DMS153 (cell line): ENCODE results near the gene NR2F1-AS1.

Experiments
- DNase-seq: peaks from one replicate; lab custom pipeline; 2025; lab: John Stamatoyannopoulos, UW

The NR2F1-AS1 gene

GRCh38 chr5:93384026-93384425 is 197.0 kb downstream of the NR2F1-AS1 start:
- no peak for DNase-seq

- no peak for DNase-seq
Measured at GRCh38 chr5:93382188-93382825, 198.7 kb downstream of the NR2F1-AS1 start.

- DNase-seq, result no peak
Measured at GRCh38 chr5:93381057-93381456, 200.0 kb downstream of the NR2F1-AS1 start.

GRCh38 chr5:93378073-93378472 is 202.9 kb downstream of the NR2F1-AS1 start:
- peak; percentile 67 for DNase-seq

GRCh38 chr5:93371893-93372292 is 209.1 kb downstream of the NR2F1-AS1 start:
- no peak for DNase-seq

- no peak for DNase-seq
Measured at GRCh38 chr5:93364378-93364777, 216.6 kb downstream of the NR2F1-AS1 start.

- DNase-seq, result no peak
Measured at GRCh38 chr5:93360436-93361088, 220.5 kb downstream of the NR2F1-AS1 start.

- DNase-seq, result no peak
Measured at GRCh38 chr5:93359960-93360305, 221.1 kb downstream of the NR2F1-AS1 start.
